Measurements from ENCODE around the gene HECTD4.
"Not testable (repeated sequence)": the region's sequence is repeated elsewhere in the genome, so short reads cannot be mapped to it uniquely, and the experiment has no call there.

HECTD4 gene

GRCh38 chr12:112116232-112117060, 265.8 kb downstream of the HECTD4 start:
- no peak for DNase-seq (ENCODE audit: low read depth)

GRCh38 chr12:112115259-112116045, 266.8 kb downstream of the HECTD4 start:
- DNase-seq (ENCODE audit: low read depth): no peak

GRCh38 chr12:112112409-112113133, 269.7 kb downstream of the HECTD4 start:
- DNase-seq (ENCODE audit: low read depth): no peak

GRCh38 chr12:112111931-112112330, 270.3 kb downstream of the HECTD4 start:
- DNase-seq (ENCODE audit: low read depth): no peak

DNA sequence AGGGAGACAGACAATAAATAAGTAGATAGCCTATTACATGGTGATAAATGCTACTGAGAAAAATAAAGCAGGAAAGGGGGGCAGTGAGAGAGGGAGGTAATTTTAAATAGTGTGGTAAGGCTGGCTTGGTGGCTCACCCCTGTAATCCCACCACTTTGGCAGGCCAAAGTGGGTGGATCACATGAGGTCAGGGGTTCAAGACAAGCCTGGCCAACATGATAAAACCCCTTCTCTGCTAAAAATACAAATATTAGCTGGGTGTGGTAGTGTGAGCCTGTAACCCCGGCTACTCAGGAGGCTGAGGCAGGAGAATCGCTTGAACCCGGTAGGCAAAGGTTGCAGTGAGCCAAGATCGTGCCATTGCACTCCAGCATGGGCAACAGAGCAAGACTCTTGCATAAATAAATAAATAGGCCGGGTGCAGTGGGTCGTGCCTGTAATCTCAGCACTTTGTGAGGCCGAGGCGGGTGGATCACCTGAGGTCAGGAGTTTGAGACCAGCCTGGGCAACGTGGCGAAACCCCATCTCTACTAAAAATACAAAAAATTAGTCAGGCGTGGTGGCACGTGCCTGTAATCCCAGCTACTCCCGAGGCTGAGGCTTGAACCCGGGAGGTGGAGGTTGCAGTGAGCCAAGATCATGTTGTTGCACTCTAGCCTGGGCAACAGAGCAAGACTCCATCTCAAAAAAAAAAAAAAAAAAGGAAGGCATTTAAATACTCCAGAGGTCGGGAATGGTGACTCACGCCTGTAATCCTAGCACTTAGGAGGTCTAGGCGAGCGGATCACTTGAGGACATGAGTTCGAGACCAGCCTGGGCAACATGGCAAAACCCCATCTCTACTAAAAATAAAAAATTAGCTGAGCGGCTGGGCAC, 271.2 kb downstream of the HECTD4 start:
- not testable (repeated sequence) for DNase-seq (ENCODE audit: low read depth)
